GM21515 (cell line): Measurements from ENCODE around the gene ZNF205.
"Not testable (repeated sequence)": the region's sequence is repeated elsewhere in the genome, so short reads cannot be mapped to it uniquely, and the experiment has no call there.

ENCODE experiments used
- ATAC-seq: cut with Tn5 transposase; IDR thresholded peaks from one replicate; pipeline ENCODE4 v1.9.1; 2021; ENCODE audit not compliant: unreplicated experiment

Gene ZNF205

DNA sequence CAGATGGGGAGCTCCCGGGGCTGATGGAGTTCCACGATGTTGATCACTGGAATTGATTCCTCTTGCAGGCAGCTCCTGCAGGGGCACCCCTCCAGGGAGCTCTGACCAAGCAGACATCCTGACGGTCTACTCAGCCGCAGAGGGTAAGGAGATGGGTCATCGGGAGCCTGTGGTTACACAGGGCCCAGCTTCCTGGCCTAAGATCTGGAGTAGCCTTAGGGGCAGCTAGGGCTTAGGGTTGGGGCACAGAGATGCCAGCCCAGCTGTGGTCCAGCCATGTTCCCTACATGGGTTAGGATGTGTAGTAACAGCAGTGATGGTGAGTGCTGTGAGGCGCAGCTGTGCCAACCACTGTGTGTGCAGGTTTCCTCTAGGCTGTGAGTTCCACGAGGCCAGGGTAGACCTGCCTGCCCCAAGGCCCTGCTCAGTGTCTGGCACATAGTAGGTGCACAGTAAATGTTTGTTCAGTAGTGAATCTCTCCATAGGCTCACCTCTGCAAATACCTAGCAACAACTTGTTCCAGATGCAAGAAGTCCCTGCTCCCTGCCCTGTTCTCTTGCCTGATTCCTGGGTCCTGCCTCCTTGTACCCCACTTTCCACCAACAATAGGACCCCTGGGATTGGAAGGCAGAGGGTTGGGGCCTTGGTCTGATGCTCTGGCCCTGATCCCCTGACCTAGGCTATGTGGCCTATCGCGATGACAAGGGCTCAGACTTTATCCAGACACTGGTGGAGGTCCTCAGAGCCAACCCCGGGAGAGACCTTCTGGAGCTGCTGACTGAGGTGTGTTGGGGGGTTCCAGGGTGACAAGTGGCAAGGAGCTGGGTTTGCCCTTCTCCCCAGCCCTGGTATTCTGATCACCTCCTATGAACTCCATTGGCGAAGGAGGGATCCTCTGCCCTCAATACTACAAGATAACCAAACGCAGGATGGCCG, 36.1 kb downstream of the ZNF205 start:
- ATAC-seq: no peak

GRCh38 chr16:3149193-3149530, 36.8 kb downstream of the ZNF205 start:
- no peak for ATAC-seq

DNA sequence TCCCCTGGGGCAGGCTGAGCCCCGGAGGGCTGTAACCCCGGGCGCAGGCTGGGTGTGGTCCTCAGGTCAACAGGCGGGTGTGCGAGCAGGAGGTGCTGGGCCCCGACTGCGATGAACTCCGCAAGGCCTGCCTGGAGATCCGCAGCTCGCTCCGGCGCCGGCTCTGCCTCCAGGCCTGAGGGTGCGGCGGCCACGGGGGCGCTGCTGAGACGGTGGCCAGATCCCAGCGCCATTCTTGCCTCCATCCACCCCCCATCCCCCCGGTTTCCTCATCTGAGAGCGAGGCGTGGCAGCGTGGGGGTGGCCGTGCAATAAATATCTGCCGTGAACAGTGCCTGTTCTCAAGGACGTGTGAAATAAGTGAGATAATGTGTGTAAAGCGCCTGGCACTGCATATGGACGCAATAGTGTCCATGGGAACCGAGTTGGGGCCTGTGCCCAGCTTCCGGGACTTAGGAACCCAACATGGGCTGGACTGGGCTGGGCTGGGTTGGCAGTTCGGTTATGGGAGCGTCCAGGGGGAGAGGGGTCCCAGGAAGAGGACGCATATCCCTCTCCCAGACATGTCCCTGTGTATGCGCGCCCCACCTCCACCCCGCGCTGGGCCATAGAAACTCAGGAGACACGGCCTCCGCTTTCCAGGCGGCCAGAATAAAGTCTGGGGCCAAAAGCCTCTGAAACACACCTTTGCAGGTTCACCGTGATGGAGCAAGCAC, 37.4 kb downstream of the ZNF205 start:
- ATAC-seq: peak; percentile 10

DNA sequence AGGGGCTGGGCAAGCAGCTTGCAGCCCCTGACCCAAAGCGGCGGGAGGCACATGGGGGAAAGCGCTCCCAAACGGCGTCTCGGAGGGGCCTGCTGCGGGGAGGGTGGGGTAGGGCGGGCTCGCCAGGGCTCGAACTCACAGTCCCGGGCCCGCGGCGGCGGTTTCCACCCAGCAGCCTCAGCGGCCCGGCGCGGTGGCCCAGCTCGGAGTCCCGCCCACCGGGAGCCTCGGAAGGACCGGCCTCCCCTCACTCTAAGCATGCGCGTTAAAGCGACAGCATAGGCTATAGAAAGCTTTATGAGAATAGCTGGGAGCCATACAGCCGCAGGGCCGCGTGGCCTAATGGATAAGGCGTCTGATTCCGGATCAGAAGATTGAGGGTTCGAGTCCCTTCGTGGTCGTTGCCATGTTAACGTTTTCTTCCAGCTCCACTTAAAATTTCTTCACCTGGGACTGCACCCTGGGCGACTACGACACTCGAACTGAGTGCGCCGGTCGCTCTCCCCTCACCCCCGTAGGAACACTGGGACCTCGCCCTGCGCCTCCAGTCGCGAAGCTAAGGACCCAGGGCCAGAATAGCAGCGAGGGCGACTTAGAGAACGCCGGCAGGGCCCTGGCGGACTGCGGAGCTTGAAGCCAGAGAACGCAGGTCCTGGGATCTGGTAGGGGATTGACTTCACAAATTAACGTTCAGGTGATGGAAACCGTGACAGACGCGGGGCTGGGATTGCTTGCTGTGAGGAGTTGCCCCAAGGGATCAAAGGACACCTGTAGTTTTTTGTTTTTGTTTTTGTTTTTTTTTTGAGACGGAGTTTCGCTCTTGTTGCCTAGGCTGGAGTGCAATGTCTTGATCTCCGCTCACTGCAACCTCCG, 38.2 kb downstream of the ZNF205 start:
- peak; percentile 65 for ATAC-seq

DNA sequence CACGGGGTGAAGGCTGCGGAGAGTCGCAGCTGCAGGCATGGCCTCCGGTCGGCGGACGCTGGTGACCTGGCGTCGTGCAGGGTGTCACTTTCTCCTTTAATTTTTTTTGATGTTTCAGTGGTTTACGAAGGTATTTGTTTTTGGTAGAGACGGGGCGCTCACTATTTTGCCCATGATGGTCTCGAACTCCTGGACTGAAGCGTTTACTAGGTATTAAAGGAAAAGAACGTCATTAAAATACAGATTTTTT, 39.6 kb downstream of the ZNF205 start:
- ATAC-seq: no peak

DNA sequence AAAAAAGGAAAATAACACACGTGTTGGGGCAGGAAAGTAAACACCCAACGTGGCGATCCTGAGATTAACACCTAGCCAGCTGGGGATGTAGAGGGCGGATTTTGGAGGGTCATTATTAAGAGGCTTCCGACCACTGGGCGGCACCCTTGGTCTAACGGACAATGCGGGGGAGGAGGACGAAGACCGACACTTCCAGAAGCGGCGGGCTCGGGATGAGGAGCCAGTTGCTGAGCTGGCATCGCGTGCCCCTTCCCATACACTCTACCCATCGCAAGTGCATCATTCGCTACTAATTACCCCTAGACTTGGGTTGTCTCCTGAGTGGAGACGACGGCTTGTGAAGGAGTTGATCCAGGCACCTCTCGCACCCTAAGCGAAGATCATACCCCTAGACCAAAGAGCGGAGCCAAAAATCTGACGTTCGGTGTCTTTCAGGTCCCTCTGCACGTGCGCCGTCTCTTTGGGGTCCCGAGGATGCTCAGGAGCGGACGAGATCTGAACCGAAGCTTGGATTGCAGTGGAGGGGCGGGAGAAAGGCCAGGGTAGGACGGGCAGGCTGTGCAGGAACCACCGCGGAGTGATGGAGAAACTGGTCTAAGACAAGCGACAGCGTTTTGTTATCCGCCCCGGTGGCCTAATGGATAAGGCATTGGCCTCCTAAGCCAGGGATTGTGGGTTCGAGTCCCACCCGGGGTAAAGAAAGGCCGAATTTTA, 40.0 kb downstream of the ZNF205 start:
- ATAC-seq: no peak

DNA sequence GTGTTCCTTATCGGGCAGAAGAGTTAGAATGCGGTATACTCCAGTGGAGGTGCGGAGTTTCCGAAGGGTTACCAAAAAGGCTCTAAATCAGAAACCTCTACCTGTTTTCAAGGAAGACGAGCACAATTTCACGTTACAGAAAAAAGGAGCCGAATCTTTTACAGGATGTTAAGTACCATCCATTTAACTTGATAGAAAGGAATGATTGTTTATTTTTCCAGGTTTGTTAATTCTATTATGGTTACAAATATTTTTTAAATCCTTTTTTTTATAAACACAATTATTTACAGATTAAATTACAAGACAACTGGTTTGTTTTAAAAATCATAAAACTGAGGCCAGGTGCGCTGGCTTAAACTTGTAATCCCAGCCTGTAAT, 40.6 kb downstream of the ZNF205 start:
- no peak for ATAC-seq

GRCh38 chr16:3155181-3155580, 42.8 kb downstream of the ZNF205 start:
- no peak for ATAC-seq

DNA sequence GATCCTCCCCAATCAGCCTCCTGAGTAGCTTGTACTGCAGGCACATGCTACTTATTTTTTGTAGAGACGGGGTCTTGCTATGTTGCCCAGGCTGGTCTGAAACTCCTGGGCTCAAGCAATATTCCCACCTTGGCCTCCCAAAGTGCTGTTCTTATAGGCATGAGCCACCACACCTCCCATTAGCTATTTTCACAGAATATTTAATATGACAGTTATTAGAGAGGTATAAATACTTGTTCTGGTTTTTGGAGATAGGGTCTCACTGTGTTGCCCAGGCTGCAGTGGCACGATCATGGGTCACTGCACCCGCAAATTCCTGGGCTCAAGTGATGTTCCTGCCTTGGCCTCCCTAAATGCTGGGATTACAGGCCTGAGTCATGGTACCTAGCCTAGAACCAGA, 43.6 kb downstream of the ZNF205 start:
- ATAC-seq: no peak

- ATAC-seq: no peak
Measured at GRCh38 chr16:3157229-3158025, 45.0 kb downstream of the ZNF205 start.

DNA sequence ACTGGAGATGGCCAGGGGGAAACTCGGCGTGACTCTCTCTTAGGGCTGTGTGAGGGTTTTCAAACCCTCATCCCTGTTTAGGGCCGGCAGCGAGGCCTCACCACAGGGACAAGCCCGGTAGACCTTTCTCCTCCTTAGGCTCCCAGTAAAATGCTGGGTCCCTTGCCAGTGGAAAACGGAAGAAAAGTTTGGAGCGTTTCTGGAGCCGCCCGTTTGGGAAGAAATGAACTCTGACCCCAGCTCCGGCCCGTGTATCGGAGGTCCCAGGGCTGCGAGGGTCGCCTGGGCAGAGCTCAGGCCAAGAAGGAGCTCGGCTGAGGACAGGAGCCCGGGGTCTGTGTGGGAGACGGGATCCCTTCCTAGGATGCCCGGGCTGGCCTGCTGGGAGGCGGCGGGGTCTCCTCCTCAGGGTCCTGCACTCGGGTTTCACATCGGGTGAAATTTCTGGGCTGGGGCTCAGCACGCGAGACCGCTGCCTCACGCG, 45.7 kb downstream of the ZNF205 start:
- ATAC-seq: no peak

DNA sequence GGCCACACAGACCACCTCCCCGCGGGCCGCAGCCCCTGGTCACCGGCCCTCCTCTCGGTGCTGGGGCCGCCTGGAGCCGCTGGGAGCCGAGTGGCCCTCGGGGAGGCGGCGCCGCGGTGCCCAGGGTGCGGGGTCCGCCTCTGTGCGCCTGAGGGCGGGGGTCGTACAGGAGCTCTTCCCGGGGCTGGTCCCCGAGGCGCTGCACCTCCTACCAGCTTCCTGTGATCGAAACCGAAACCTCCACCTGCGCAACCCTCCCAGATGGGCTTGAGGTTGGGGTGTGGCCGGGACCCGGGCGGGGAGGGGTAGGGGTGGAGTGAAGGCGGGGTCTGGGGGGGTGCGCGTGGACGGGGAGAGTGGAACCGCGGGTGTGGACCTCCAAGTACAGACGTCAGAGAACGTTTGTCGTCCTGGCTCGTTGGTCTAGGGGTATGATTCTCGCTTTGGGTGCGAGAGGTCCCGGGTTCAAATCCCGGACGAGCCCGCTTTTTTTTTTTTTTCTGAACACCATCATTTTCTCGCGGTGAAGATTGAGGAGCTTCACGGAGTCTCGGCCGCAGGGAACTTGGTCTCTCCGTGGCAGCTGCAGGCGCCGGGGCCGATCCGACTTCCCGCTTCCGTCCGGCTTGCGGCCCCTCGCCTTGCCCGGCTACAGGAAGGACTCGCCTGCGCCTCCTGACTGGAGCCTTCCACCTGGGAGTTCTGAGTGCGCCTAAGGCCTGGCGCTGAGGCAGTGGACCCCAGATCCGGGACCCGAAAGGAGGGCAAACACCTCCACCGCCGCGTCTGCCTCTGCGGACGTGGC, 46.3 kb downstream of the ZNF205 start:
- peak; percentile 51 for ATAC-seq

GRCh38 chr16:3161235-3162018, 49.0 kb downstream of the ZNF205 start:
- no peak for ATAC-seq

DNA sequence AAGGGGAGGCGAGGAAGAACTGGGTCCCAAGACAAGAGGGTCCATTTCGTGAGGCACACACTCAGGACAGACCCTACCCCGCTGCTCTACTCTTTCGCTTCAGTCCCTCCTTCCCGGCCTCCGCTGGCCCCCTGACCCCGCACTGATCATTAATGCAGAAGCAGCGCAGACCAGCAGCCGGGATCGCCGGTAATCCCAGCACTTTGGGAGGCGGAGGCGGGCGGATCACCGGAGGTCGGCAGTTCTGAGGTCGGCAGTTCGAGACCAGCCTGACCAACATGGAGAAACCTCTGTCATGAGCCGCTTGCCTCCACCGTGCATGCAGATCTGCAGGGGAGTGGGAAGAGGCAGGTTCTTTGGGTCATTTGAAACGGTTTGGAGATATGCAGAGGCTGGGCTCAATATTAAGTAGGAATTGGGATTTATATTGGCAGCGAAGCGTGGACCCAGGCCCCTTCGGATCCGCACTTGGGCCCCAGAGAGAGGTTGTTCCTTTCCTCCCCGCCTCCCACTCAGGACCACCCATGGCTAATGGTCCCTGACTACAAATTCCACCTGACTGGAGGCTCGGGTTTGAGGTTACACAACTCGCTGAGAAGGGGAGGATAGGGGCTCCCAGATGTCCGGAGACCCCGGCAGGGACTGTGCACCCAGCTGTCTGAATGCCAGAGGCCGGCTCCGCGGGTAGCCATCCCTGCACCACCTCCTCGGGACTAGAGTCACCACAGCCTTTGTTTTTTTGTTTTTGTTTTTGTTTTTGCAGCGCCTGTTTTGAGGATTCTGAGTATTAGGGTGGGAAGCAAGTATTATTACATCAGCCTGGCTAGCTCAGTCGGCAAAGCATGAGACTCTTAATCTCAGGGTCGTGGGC, 52.0 kb downstream of the ZNF205 start:
- ATAC-seq: no peak

DNA sequence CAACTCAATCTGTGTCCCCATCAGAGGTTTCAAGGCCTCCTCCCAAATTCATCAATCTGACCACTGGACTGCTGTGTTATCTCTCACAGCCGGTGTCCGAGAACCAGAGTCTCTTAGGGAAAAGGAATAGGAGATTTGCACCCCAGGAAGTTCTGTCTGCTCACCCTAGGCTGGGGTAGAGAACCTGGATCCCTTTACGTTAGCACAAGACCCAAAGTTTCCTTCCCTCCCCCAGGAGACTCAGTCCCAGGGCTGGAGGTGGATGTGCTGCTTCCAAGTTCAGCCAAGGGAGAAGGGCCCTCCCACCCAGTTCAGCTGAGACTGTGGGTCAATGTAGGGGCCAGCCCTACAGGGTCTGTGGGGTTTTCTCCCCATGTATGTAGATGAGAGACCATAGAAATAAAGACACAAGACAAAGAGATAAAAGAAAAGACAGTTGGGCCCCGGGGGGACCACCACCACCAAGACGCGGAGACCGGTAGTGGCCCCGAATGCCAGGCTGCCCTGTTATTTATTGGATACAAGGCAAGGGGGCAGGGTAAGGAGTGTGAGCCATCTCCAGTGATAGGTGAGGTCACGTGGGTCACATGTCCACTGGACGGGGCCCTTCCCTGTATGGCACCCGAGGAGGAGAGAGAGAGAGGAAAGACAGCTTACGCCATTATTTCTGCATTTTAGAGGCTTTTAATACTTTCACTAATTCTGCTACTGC, 52.9 kb downstream of the ZNF205 start:
- no peak for ATAC-seq

- ATAC-seq: no peak
Measured at GRCh38 chr16:3166505-3166886, 54.1 kb downstream of the ZNF205 start.

- ATAC-seq: not testable (repeated sequence)
Measured at GRCh38 chr16:3168729-3169128, 56.3 kb downstream of the ZNF205 start.
